OCI-LY3 (cell line): Measurements from ENCODE around the gene FRMD4A.
A peak's percentile ranks its signal among the peaks of the same experiment; 100 is the strongest.

Experiments
- H2AFZ ChIP-seq: fragments of 200-600, 300-600 bp; shearing (Covaris generic); 2 replicates; pipeline ENCODE4 v1.6.0; 2014; ENCODE audit warnings: antibody characterized with exemption, low read depth, low read length
- H3K27ac ChIP-seq: fragments of 200-600, 300-600 bp; sonication (generic); 2 replicates; pipeline ENCODE4 v1.5.1; 2014; ENCODE audit warnings: mild to moderate bottlenecking, low read length, moderate library complexity, mixed read lengths
- H3K27me3 ChIP-seq: fragments of 200-600, 300-600 bp; sonication (generic); 2 replicates; pipeline ENCODE4 v1.6.1; 2014; ENCODE audit warnings: low read depth, low read length, mixed read lengths
- H3K36me3 ChIP-seq: fragments of 200-600, 300-600 bp; sonication (generic); replicated peaks from 2 replicates; pipeline ENCODE3; 2014; ENCODE audit warnings: low read depth, low read length, mixed read lengths
- H3K4me1 ChIP-seq: fragments of 300-600, 200-600 bp; sonication (generic); 2 replicates; pipeline ENCODE4 v1.6.1; 2014; ENCODE audit warnings: low read length, mixed read lengths
- H3K4me2 ChIP-seq: fragments of 200-600, 300-600 bp; sonication (generic); 2 replicates; pipeline ENCODE4 v1.6.1; 2014; ENCODE audit warnings: low read length, mixed read lengths
- H3K4me3 ChIP-seq: fragments of 300-600, 200-600 bp; sonication (generic); 2 replicates; pipeline ENCODE4 v1.5.1; 2014; ENCODE audit warnings: antibody characterized with exemption, mild to moderate bottlenecking, low read length, moderate library complexity
- H3K79me2 ChIP-seq: fragments of 300-600, 200-600 bp; shearing (Covaris generic); 2 replicates; pipeline ENCODE4 v1.6.1; 2014; ENCODE audit warnings: mild to moderate bottlenecking, low read length, mixed read lengths
- H3K9ac ChIP-seq: fragments of 300-600, 200-600 bp; shearing (Covaris generic); 2 replicates; pipeline ENCODE4 v1.6.0; 2014; ENCODE audit warnings: mild to moderate bottlenecking, low read length, moderate library complexity
- H3K9me3 ChIP-seq: fragments of 200-600, 300-600 bp; shearing (Covaris generic); 2 replicates; pipeline ENCODE4 v1.6.1; 2014; ENCODE audit warnings: low read length, mixed read lengths; ENCODE audit not compliant: insufficient read depth
- H4K20me1 ChIP-seq: fragments of 200-600, 300-600 bp; sonication (generic); 2 replicates; pipeline ENCODE4 v1.6.1; 2016; ENCODE audit warnings: low read length, mixed read lengths; ENCODE audit not compliant: insufficient read depth
- EZH2phosphoT487 ChIP-seq: fragments of 200-600 bp; shearing (Covaris generic); IDR thresholded peaks from 2 replicates; pipeline ENCODE4 v1.6.1; 2018; ENCODE audit warnings: antibody characterized with exemption, mixed run types, low read depth
- TF ChIP-seq, protein P1 (sequence below): fragments of 200-600, 300-600 bp; sonication (generic); IDR thresholded peaks from 2 replicates; pipeline ENCODE4 v1.5.1; 2014; ENCODE audit warnings: antibody characterized with exemption, low read length, low read depth

Gene FRMD4A

DNA sequence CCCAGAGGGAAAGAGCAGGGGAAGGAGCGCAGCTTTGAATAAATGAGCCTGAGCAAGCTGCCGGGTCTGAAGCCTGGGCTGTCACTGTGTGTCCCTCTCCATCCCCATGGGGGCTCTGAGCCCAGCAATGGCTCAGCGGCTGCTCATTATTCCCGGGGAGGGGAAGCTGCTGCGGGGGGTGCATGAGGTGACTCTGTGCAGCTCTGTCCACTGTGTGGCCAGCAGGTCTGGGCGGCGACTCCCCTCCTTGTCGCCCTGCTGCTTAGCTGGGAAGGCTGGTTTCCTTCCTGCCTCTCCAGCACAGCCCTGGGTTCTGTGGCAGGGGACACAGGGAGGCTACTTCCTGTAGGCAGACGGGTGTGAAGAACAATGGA lies 509.8 kb downstream of the FRMD4A start:
- Histone ChIP-seq H3K4me2 (peak overlapping the region; percentile 50), H4K20me1 (no peaks in the 10 kb centered on the region), H2AFZ (no peak overlapping the region), H3K27me3 (peaks cover 28% of the 10 kb centered on the region), H3K9me3 (no peaks in the 10 kb centered on the region), H3K36me3 (no peaks in the 10 kb centered on the region), H3K4me1 (peaks cover 15% of the 10 kb centered on the region), H3K27ac (no peak overlapping the region), H3K9ac (no peak overlapping the region), H3K4me3 (no peak overlapping the region), H3K79me2 (no peaks in the 10 kb centered on the region)
- TF ChIP-seq EZH2phosphoT487, result no peak
- TF ChIP-seq, protein P1, sequence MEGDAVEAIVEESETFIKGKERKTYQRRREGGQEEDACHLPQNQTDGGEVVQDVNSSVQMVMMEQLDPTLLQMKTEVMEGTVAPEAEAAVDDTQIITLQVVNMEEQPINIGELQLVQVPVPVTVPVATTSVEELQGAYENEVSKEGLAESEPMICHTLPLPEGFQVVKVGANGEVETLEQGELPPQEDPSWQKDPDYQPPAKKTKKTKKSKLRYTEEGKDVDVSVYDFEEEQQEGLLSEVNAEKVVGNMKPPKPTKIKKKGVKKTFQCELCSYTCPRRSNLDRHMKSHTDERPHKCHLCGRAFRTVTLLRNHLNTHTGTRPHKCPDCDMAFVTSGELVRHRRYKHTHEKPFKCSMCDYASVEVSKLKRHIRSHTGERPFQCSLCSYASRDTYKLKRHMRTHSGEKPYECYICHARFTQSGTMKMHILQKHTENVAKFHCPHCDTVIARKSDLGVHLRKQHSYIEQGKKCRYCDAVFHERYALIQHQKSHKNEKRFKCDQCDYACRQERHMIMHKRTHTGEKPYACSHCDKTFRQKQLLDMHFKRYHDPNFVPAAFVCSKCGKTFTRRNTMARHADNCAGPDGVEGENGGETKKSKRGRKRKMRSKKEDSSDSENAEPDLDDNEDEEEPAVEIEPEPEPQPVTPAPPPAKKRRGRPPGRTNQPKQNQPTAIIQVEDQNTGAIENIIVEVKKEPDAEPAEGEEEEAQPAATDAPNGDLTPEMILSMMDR, result no peak

DNA sequence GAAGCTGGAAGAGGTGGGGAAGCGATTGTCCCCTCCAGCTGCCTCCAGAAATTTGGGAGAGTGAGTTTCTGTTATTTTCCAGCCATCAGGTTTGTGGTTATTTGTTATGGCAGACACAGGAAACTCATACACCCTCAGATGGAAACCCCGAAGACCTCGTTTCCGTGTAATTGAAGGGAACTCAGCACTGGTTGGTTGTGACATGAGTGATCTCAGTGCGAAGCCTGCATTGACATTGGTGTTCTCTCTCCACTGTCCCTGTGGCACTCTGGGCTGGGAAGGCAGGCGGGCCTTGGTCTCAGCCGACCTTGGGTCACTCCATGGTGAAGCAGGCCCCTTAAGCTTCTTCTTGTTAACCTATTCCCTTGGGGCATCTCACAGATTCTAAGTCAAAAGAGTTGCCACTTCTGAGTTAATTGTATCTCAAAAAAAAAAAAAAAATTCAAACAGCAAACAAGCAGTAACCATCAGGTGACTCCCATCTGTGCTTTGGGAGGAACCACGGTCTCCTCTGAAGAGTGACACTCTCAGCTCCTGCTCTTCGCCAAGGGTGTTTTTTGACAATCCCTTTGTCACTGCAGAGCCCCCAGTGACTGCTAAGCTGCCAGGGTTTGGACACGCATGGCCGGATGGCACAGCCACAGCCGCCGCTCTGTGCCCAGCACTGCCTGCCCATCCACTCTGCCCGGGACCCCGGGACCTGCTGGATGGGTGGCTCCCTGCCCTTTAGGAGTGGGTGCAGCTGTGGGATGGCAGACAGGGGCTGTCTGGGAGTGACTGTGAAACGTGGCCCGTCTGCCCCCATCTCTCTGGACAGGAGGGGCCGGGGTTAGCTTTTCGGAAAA lies 510.4 kb downstream of the FRMD4A start:
- H3K4me1 ChIP-seq, result peaks cover 15% of the 10 kb centered on the region
- H3K9me3 ChIP-seq, result no peaks in the 10 kb centered on the region
- H3K4me3 ChIP-seq, result no peak overlapping the region
- H4K20me1 ChIP-seq, result no peaks in the 10 kb centered on the region
- H3K27ac ChIP-seq, result no peak overlapping the region
- no peaks in the 10 kb centered on the region for H3K36me3 ChIP-seq
- no peak overlapping the region for H3K4me2 ChIP-seq
- peaks cover 22% of the 10 kb centered on the region for H3K27me3 ChIP-seq
- H2AFZ ChIP-seq, result no peak overlapping the region
- no peaks in the 10 kb centered on the region for H3K79me2 ChIP-seq
- H3K9ac ChIP-seq, result no peak overlapping the region
- TF ChIP-seq, protein P1, result no peak
- no peak for TF ChIP-seq EZH2phosphoT487

DNA sequence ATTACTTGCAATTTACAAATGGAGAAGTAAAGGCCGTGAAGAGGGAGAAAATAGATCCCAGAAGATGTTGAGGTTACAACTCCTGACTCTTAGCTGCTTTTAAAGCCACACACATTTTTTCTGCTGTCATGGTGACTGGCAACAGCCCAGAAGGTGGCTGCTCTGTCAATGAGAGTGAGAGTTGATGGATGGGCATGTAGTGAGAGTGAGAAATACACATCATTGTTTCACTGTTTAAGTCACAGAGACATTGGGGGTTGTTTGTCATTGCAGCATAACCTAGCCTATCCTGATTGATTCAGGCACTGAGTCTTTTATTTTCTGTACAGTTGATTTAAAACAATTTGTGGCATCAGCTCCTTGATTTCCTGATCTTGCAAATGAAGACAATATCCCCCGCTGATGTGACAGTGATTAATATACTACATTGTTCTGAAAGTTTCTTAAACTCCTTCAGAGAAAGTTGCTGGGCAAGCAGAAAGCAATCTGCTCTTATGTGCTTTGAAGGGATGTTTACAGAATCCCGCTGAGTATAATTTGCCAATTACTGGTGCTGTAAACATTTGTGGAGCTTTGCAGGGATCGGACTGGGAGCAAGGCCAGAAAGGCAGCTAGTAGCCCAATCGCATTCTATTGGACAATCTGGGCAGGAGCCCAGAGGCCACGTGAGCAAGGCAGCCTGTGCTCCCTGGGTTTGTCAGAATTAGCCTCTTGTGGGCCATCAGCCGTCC lies 514.4 kb downstream of the FRMD4A start:
- no peak overlapping the region for H3K27ac ChIP-seq

More for the DNA sequence above, 514.4 kb downstream of the FRMD4A start:
- H4K20me1 ChIP-seq, result no peaks in the 10 kb centered on the region
- H3K4me1 ChIP-seq, result peaks cover 10% of the 10 kb centered on the region
- H3K4me3 ChIP-seq, result no peak overlapping the region
- TF ChIP-seq, protein P1, result no peak
- TF ChIP-seq EZH2phosphoT487, result no peak
- H3K9ac ChIP-seq, result no peak overlapping the region
- H3K4me2 ChIP-seq, result no peak overlapping the region
- H3K27me3 ChIP-seq, result peaks cover under 1% of the 10 kb centered on the region; the same call in 1 of the 2 replicates
- no peaks in the 10 kb centered on the region for H3K36me3 ChIP-seq
- H3K9me3 ChIP-seq, result no peaks in the 10 kb centered on the region
- no peaks in the 10 kb centered on the region for H3K79me2 ChIP-seq
- no peak overlapping the region for H2AFZ ChIP-seq
